DOHH2 (cell line): ENCODE results near the gene CNPY3.

Source experiments
- CTCF ChIP-seq: fragments of 200-600 bp; sonication (generic); IDR thresholded peaks from one replicate; pipeline ENCODE4 v1.5.1; 2014; ENCODE audit warnings: antibody characterized with exemption, mild to moderate bottlenecking, low read depth, low read length; ENCODE audit not compliant: poor library complexity, severe bottlenecking
- EZH2phosphoT487 ChIP-seq: fragments of 200-600 bp; sonication (generic); IDR thresholded peaks from 2 replicates; pipeline ENCODE4 v1.6.1; 2017; ENCODE audit warnings: borderline replicate concordance, mild to moderate bottlenecking, antibody characterized with exemption, low read length, moderate library complexity, mixed read lengths

- TF ChIP-seq CTCF (no peak), EZH2phosphoT487 (no peak)
Observed at GRCh38 chr6:42909835-42910234, 19.4 kb upstream of the CNPY3 start.
